ENCODE data around the gene STAT5B. TPM values are rescaled to one million over a fixed set of nuclear protein-coding genes. Genes with fewer than 3 reads are reported as not detected.

Gene STAT5B
- total and polyA plus RNA-seq, 2 of the 13 experiments (the other 11 are each of a cell fraction or from before 2014, with no cell fraction given) = 21.0 to 42.8 TPM

DNA sequence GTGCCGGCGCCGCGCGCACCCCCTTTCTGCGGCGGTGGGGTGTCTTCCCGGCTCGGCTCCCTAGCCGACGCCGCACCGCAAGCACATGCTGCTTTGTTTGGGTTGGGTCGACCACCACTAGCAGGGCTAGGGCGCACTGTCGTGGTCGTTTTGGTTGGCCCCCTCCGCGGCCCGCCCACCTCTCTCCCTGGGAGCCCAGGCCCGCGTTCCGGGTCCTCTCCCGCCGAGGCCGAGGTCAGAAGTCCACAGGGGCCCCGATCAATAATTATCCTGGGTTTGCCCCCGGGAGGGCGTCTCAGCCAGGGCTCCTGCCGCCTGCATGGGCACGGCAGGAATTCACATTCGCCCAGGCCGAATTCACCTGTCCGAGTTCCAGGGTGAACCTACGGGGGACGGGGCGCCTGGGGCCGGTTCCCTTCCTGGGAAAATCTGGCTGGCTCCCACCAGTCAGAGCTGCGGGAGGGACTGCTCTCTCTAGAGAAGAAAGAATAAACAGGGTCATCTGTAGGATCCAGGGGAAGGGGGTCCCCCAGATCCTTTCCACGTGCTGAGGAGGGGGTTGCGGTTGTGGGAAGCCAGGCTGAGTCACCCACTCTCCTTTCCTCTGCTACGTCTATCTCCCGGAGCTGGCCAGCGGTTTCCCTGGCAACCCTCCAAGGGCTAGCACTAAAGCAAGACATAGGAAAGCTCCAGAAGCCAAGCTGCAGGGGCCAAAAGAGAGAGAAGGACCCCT is 584 bp upstream of the STAT5B start (continued):
- TF ChIP-seq ZNF101 (CRISPR knock-in tag; IDR thresholded peaks at IDR 0.05; ENCODE audit: borderline replicate concordance, low read depth) (no peak), NFE2 (CRISPR knock-in tag; IDR thresholded peaks at IDR 0.05) (no peak), ZNF10 (CRISPR knock-in tag; IDR thresholded peaks at IDR 0.05; ENCODE audit: borderline replicate concordance, low read depth) (no peak), ZNF329 (CRISPR knock-in tag; IDR thresholded peaks at IDR 0.05; ENCODE audit: low read depth) (no peak), ZNF207 (IDR thresholded peaks at IDR 0.05; ENCODE audit: borderline replicate concordance) (no peak), TCF12 (IDR thresholded peaks at IDR 0.05) (no peak), TCF12 (CRISPR knock-in tag; IDR thresholded peaks at IDR 0.05) (no peak), SATB2 (CRISPR knock-in tag; IDR thresholded peaks at IDR 0.05) (peak; percentile 73; the same call in 1 of the 2 replicates), NR2F1 (CRISPR knock-in tag; IDR thresholded peaks at IDR 0.05) (peak in 1 of 2 experiments; percentile 84; a peak in 2 of 4 replicates), ZNF792 (CRISPR knock-in tag; IDR thresholded peaks at IDR 0.05) (0 out of 2 replicates have a peak, but pooled peaks have one; percentile 11), NR2F2 (IDR thresholded peaks at IDR 0.05; ENCODE audit: borderline replicate concordance, low read depth) (peak; percentile 75; the same call in 1 of the 2 replicates), SRSF1 (optimal IDR thresholded peaks at IDR 0.05; ENCODE audit: low read depth, low read length) (peak; percentile 32), RARA (CRISPR knock-in tag; IDR thresholded peaks at IDR 0.05) (peak; percentile 94), ZNF160 (CRISPR knock-in tag; IDR thresholded peaks at IDR 0.05) (peak; percentile 81; the same call in 1 of the 2 replicates), ZFP82 (CRISPR knock-in tag; IDR thresholded peaks at IDR 0.05; ENCODE audit: borderline replicate concordance) (0 out of 2 replicates have a peak, but pooled peaks have one; percentile 82), ZNF777 (CRISPR knock-in tag; IDR thresholded peaks at IDR 0.05) (peak; percentile 79), MIER3 (CRISPR knock-in tag; IDR thresholded peaks at IDR 0.05; ENCODE audit: borderline replicate concordance) (peak; percentile 50; the same call in 1 of the 2 replicates)
- TF ChIP-seq, protein P1, sequence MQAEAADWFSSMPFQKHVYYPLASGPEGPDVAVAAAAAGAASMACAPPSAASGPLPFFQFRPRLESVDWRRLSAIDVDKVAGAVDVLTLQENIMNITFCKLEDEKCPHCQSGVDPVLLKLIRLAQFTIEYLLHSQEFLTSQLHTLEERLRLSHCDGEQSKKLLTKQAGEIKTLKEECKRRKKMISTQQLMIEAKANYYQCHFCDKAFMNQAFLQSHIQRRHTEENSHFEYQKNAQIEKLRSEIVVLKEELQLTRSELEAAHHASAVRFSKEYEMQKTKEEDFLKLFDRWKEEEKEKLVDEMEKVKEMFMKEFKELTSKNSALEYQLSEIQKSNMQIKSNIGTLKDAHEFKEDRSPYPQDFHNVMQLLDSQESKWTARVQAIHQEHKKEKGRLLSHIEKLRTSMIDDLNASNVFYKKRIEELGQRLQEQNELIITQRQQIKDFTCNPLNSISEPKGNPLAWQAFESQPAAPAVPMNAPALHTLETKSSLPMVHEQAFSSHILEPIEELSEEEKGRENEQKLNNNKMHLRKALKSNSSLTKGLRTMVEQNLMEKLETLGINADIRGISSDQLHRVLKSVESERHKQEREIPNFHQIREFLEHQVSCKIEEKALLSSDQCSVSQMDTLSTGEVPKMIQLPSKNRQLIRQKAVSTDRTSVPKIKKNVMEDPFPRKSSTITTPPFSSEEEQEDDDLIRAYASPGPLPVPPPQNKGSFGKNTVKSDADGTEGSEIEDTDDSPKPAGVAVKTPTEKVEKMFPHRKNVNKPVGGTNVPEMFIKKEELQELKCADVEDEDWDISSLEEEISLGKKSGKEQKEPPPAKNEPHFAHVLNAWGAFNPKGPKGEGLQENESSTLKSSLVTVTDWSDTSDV (CRISPR knock-in tag; IDR thresholded peaks at IDR 0.05) = peak; percentile 76; the same call in 1 of the 2 replicates
- TF ChIP-seq, protein P2, sequence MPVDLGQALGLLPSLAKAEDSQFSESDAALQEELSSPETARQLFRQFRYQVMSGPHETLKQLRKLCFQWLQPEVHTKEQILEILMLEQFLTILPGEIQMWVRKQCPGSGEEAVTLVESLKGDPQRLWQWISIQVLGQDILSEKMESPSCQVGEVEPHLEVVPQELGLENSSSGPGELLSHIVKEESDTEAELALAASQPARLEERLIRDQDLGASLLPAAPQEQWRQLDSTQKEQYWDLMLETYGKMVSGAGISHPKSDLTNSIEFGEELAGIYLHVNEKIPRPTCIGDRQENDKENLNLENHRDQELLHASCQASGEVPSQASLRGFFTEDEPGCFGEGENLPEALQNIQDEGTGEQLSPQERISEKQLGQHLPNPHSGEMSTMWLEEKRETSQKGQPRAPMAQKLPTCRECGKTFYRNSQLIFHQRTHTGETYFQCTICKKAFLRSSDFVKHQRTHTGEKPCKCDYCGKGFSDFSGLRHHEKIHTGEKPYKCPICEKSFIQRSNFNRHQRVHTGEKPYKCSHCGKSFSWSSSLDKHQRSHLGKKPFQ (CRISPR knock-in tag; IDR thresholded peaks at IDR 0.05; ENCODE audit: insufficient replicate concordance) = peak; percentile 60
- TF ChIP-seq, protein P3, sequence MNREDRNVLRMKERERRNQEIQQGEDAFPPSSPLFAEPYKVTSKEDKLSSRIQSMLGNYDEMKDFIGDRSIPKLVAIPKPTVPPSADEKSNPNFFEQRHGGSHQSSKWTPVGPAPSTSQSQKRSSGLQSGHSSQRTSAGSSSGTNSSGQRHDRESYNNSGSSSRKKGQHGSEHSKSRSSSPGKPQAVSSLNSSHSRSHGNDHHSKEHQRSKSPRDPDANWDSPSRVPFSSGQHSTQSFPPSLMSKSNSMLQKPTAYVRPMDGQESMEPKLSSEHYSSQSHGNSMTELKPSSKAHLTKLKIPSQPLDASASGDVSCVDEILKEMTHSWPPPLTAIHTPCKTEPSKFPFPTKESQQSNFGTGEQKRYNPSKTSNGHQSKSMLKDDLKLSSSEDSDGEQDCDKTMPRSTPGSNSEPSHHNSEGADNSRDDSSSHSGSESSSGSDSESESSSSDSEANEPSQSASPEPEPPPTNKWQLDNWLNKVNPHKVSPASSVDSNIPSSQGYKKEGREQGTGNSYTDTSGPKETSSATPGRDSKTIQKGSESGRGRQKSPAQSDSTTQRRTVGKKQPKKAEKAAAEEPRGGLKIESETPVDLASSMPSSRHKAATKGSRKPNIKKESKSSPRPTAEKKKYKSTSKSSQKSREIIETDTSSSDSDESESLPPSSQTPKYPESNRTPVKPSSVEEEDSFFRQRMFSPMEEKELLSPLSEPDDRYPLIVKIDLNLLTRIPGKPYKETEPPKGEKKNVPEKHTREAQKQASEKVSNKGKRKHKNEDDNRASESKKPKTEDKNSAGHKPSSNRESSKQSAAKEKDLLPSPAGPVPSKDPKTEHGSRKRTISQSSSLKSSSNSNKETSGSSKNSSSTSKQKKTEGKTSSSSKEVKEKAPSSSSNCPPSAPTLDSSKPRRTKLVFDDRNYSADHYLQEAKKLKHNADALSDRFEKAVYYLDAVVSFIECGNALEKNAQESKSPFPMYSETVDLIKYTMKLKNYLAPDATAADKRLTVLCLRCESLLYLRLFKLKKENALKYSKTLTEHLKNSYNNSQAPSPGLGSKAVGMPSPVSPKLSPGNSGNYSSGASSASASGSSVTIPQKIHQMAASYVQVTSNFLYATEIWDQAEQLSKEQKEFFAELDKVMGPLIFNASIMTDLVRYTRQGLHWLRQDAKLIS (CRISPR knock-in tag; IDR thresholded peaks at IDR 0.05) = no peak
